Pancreas (tissue), 10 donors: ENCODE results near the gene IDH3A. TPM values are rescaled to one million over a fixed set of nuclear protein-coding genes. Genes with fewer than 3 reads are reported as not detected.

ENCODE experiments used
- ATAC-seq, 4 donors: fragments of 200-7000 bp; cut with Tn5 transposase; one replicate each; pipeline versions ENCODE4 v1.8.0 to v1.9.1; 2020; ENCODE audit warnings: mild to moderate bottlenecking in 4 of 4, moderate library complexity in 4 of 4
- DNase-seq, 6 donors: peaks; one replicate each; pipeline ENCODE4 v3.0.0-alpha.2; 2020
- FAIRE-seq: peaks from 2 replicates; lab custom pipeline; 2012; peaks lifted over from hg19 to GRCh38; lab: Jason Lieb, UNC
- H3K27ac ChIP-seq, 4 donors: fragments of 200-600 bp; sonication (generic); 1 replicate in 3 of 4; 2 replicates in 1 of 4; pipeline versions ENCODE4 v1.5.0 to v1.8.0; 2020
- H3K27me3 ChIP-seq, 4 donors: fragments of 200-600 bp; one replicate each; pipeline ENCODE4 v1.8.0; 2021
- H3K36me3 ChIP-seq, 3 donors: fragments of 200-600 bp; sonication (generic) in 1 of 3; one replicate each; pipeline versions ENCODE4 v1.5.0 to v1.8.0; 2020 to 2021
- H3K4me1 ChIP-seq, 3 donors: fragments of 200-600 bp; one replicate each; pipeline ENCODE4 v1.8.0; 2021
- H3K4me3 ChIP-seq, 4 donors: fragments of 200-600 bp; sonication (generic) in 2 of 4; one replicate each; pipeline versions ENCODE4 v1.5.0 to v1.8.0; 2020 to 2021
- H3K9me3 ChIP-seq, 4 donors: fragments of 200-600 bp; one replicate each; pipeline ENCODE4 v1.8.0; 2021
- WGBS, 2 donors: extraction: QIAGEN DNeasy Blood & Tissue Kit; methylation state at CpG; one replicate each; pipeline ENCODE4 v1.1.7; 2013; 5-methylcytosine and 5-hydroxymethylcytosine counted together
- intact Hi-C, 3 donors: fragments of 100-400 bp; cut with DNase I; formaldehyde crosslinking; loops; one replicate each; pipeline versions ENCODE4 v1.11.1 to v1.14.2; 2022
- polyA plus RNA-seq, 2 donors: library from polyadenylated mRNA; stranded (reverse); fragments of 200-250 nt; gene quantifications; one replicate each; pipeline ENCODE4 v1.2.3, GENCODE V29; 2013
- total RNA-seq, 6 donors: library from RNA; stranded (reverse); fragmentation: NEBNext Ultra II Directional in 4 of 6; extraction: Animal tissue kit (Norgen Biotek cat#: 25700) in 4 of 6; gene quantifications; one replicate each; pipeline versions ENCODE4 v1.2.1 to v1.2.4, GENCODE V29; 2021 to 2023
- TF ChIP-seq, protein P1 (sequence below), 4 donors: fragments of 200-600 bp; sonication (generic) in 3 of 4; IDR thresholded peaks; one replicate each; pipeline versions ENCODE4 v1.5.0 to v1.8.0; 2021; ENCODE audit warnings: antibody characterized with exemption in 4 of 4
- donor health status: healthy with polysubstance abuse.
- donor health status: DM: no; HTN: no; CAD: no; lungs with moderate emphysema.
- donor health status: DM: no; HTN: no; CAD: no.
- donor health status: control.
- donor health status: control.
- donor health status: Bipolar disorder and iron deficiency.
- donor health status: DM: yes; HTN: yes; CAD: no.
- donor health status: DM: no; HTN: no; CAD: no.
- donor health status: DM: no; HTN: no; CAD: no.
- donor health status: DM: yes; HTN: yes; CAD: no.

Gene IDH3A
- total and polyA plus RNA-seq, 8 donors: 10.2 to 32.1 (median 24.8) TPM

DNA sequence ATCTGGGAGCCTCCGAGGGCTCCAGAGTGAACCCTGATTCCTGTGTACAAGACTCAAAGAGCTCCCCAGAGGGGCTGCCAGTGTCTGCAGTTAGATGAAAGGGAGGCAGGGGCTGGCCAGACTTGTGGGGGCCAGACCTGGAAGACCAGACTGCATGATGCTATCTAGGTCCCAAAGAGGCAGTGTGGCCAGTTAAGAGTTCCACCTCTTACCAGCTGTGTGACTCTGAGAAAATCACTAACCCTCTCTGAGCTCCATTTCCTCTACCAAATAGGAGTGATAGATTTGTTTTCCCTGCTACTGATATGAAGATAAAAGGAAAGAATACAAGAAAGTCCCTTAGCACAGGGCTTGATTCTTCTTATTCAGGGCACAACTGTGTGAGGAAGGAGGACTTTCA is 56.2 kb downstream of the IDH3A start:
- no peaks in the 10 kb centered on the region for H3K36me3 ChIP-seq
- no peak overlapping the region for H3K4me3 ChIP-seq
- WGBS, 2 donors: 32 to 47% methylated on average over 1 of the region's 1 CpG
- no peaks in the 10 kb centered on the region for H3K9me3 ChIP-seq
- no peak for DNase-seq
- TF ChIP-seq, protein P1, sequence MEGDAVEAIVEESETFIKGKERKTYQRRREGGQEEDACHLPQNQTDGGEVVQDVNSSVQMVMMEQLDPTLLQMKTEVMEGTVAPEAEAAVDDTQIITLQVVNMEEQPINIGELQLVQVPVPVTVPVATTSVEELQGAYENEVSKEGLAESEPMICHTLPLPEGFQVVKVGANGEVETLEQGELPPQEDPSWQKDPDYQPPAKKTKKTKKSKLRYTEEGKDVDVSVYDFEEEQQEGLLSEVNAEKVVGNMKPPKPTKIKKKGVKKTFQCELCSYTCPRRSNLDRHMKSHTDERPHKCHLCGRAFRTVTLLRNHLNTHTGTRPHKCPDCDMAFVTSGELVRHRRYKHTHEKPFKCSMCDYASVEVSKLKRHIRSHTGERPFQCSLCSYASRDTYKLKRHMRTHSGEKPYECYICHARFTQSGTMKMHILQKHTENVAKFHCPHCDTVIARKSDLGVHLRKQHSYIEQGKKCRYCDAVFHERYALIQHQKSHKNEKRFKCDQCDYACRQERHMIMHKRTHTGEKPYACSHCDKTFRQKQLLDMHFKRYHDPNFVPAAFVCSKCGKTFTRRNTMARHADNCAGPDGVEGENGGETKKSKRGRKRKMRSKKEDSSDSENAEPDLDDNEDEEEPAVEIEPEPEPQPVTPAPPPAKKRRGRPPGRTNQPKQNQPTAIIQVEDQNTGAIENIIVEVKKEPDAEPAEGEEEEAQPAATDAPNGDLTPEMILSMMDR (IDR thresholded peaks at IDR 0.05): no peak
- peak overlapping the region in 3 of 4 donors; percentile 28 to 77 (median 49) for H3K27ac ChIP-seq
- intact Hi-C loops: no loop called here
- peaks cover 22 to 51% (median 43%) of the 10 kb centered on the region in 3 donors for H3K4me1 ChIP-seq
- no peaks in the 10 kb centered on the region for H3K27me3 ChIP-seq
- no peak for FAIRE-seq
- no peak for ATAC-seq

DNA sequence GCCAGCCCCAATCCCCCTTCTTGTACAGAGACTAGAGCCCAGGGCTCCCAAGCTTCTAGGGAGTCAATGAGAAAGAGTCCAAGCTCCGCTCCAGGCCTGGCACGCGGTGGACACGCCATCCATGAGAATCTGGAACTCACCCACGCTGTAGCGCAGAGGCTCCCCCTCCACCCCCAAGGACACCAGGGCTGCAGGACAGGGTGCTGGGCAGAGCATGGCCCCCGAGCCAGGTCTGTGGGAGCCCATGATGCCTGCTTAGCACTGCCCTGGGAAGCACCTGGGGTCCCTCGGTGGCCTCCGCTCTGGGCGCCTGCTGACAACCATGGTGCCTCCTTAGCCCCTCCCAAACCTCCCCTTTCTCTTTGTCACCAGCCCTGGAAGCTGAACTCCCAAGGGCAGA is 56.7 kb downstream of the IDH3A start:
- Histone ChIP-seq H3K27ac (peak overlapping the region; percentile 10 to 77 (median 30)), H3K27me3 (no peaks in the 10 kb centered on the region), H3K4me3 (no peak overlapping the region), H3K36me3 (no peaks in the 10 kb centered on the region), H3K4me1 (peaks cover 27 to 57% (median 48%) of the 10 kb centered on the region in 3 donors), H3K9me3 (no peaks in the 10 kb centered on the region)
- FAIRE-seq (no peak), DNase-seq (peak in 1 of 6 donors; percentile 64), ATAC-seq (peak; percentile 4 to 28 (median 18))
- TF ChIP-seq, protein P1 (IDR thresholded peaks at IDR 0.05): no peak
- intact Hi-C loops: no loop called here
- WGBS, 2 donors: 73 to 78% methylated on average over 10 of the region's 10 CpGs

DNA sequence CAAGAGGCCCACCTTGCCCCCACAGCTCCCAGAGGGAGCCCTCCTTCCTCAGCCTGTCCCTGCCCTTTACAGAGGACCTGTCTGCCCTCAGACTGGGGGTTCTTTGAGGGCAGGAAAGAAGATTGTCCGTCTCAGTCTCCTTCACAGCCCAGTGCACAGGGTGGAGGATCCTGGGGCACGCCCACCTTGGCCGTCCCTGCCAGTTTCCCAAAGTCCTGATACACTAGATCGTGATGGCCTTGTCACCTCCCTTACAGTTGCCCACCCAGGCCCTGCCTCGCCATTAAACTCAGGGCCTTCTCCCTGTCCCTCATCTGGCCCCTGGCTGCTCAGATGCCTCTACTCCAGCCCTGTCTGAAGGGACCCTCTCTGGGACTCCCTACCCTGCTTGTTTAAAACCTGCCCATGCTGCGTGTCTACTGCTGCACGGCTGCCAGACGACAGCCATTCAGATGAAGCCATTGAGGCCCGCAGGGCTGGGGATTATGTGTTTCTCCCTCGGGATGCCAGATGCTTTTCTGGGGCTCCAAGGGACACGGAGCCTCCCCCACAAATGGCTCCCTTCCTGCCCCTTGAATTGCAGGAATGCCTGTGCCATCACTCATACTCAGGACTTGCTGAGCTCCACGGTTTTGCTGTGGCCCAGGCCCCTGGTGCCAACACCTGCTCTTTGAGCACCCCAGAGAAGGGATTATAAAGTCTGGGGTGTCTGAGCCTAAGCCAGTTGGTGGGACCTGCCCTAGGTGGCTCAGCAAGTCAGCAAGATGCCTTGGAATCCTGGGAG is 57.4 kb downstream of the IDH3A start:
- Histone ChIP-seq H3K4me3 (no peak overlapping the region), H3K36me3 (no peaks in the 10 kb centered on the region), H3K9me3 (no peaks in the 10 kb centered on the region), H3K27me3 (no peaks in the 10 kb centered on the region), H3K27ac (peak overlapping the region; percentile 10 to 30 (median 18)), H3K4me1 (peaks cover 27 to 58% (median 53%) of the 10 kb centered on the region in 3 donors)
- TF ChIP-seq, protein P1 (IDR thresholded peaks at IDR 0.05): no peak
- DNase-seq (no peak), ATAC-seq (no peak), FAIRE-seq (no peak)
- intact Hi-C loops: no loop called here
- 76 to 77% methylated on average over 12 of the region's 12 CpGs for WGBS, 2 donors

DNA sequence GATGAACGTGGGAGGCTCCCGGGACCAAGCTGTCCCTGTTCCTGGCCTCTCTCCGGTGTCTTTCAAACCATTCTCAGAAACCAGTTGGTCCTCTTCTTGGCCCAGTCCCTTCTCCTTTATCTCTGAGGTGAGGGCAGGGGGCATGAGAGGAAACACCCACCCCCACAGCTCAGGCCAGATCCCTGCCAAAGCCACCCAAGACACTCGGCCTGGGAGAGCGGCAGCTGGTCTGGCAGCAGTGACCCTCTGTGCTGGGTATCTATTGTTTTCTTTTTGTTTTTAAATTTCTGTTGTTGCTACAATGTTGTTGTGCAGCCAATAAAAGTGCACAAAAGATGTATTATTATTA is 57.9 kb downstream of the IDH3A start:
- Histone ChIP-seq H3K27me3 (no peaks in the 10 kb centered on the region), H3K36me3 (no peaks in the 10 kb centered on the region), H3K4me1 (peaks cover 27 to 59% (median 58%) of the 10 kb centered on the region in 3 donors), H3K27ac (peak overlapping the region in 3 of 4 donors; percentile 11 to 30 (median 26)), H3K4me3 (no peak overlapping the region), H3K9me3 (no peaks in the 10 kb centered on the region)
- WGBS, 2 donors: 39 to 46% methylated on average over 5 of the region's 5 CpGs
- FAIRE-seq: no peak
- ATAC-seq: peak in 2 of 4 donors; percentile 27 to 32
- peak in 1 of 6 donors; percentile 58 for DNase-seq
- TF ChIP-seq, protein P1 (IDR thresholded peaks at IDR 0.05): no peak
- intact Hi-C loops: no loop called here
